ENCODE results near the gene MAMLD1. TPM values are rescaled to one million over a fixed set of nuclear protein-coding genes. Genes with fewer than 3 reads are reported as not detected.

The MAMLD1 gene
- total and polyA plus RNA-seq, 2 donors (not counting 3 experiments of a cell fraction or from before 2014, with no cell fraction given) = 2.5 to 5.6 TPM

GRCh38 chrX:150365990-150366911, 3.1 kb downstream of the MAMLD1 start:
- no peaks in the 10 kb centered on the region for H4K20me1 ChIP-seq (replicated peaks; ENCODE audit: control insufficient read depth, extremely low read depth, insufficient read depth, low read length)
- H3K9ac ChIP-seq (replicated peaks; ENCODE audit: extremely low read depth, insufficient read depth, low read length) = peak overlapping the region; percentile 61
- peak overlapping the region; percentile 91 for H3K4me2 ChIP-seq (ENCODE audit: insufficient read depth, low read length)
- dilution Hi-C loops (cut with MboI; ENCODE audit: extremely low pct_ligation_motif_present, low sequenced_read_pairs) (no loop called here), intact Hi-C loops (cut with micrococcal nuclease) (loop anchor here (1.0 to 10.0 kb wide), 10 partner anchors 81 to 331 kb away; partner anchors contain the start of gene MTM1)
- POLR2A ChIA-PET = no interaction called here
- peak; percentile 56 for DNase-seq (ENCODE audit: low read depth, low spot score)
- CTCF ChIA-PET = interaction anchor here (0.7 to 5.0 kb wide), 18 partner anchors 59 to 427 kb away, joined by 3 to 24 read pairs (median 5); partner anchors contain the start of genes EOLA2 and MTM1
- peak overlapping the region; percentile 46 to 78 (median 66) for H3K4me3 ChIP-seq (replicated peaks in 1 of 3; ENCODE audit: insufficient read depth in 1 of 3, low read depth in 1 of 3, low read length in 3 of 3)
- H2AFZ ChIP-seq (ENCODE audit: low read depth, low read length) = peak overlapping the region; percentile 93
- H3K9me3 ChIP-seq (replicated peaks; ENCODE audit: control insufficient read depth, insufficient read depth, low read length) = no peaks in the 10 kb centered on the region
- no peaks in the 10 kb centered on the region for H3K79me2 ChIP-seq (ENCODE audit: control insufficient read depth, insufficient read depth, low read length)
- no peaks in the 10 kb centered on the region for H3K36me3 ChIP-seq (ENCODE audit: control insufficient read depth in 2 of 2, extremely low read depth in 1 of 2, insufficient read depth in 2 of 2, low read length in 2 of 2)
- TF ChIP-seq CTCF (IDR thresholded peaks at IDR 0.05; ENCODE audit: extremely low read depth in 1 of 2, insufficient read depth in 1 of 2, low read depth in 1 of 2, low read length in 2 of 2) = peak in 1 of 2 donors; percentile 14
- TF ChIP-seq FOS (IDR thresholded peaks at IDR 0.05; ENCODE audit: borderline replicate concordance, insufficient read depth, low read length) = no peak
- peak; percentile 87 for FAIRE-seq
- BruUV-seq (replicated peaks) = no TSS peak
- peaks cover 7 to 11% of the 10 kb centered on the region in 2 experiments for H3K27me3 ChIP-seq (ENCODE audit: control insufficient read depth in 2 of 2, insufficient read depth in 2 of 2, low read length in 2 of 2)
- H3K9me1 ChIP-seq (replicated peaks; ENCODE audit: control insufficient read depth, extremely low read depth, insufficient read depth, low read length) = no peaks in the 10 kb centered on the region
- H3K4me1 ChIP-seq (ENCODE audit: control insufficient read depth, extremely low read depth, insufficient read depth, low read length) = peaks cover 13% of the 10 kb centered on the region
- H3K27ac ChIP-seq (ENCODE audit: insufficient read depth, low read depth, low read length) = peak overlapping the region; percentile 58

Measured in endothelial cell of umbilical vein (primary cell).